Testis (tissue), 3 donors: Measurements from ENCODE around the gene SSNA1. TPM values are rescaled to one million over a fixed set of nuclear protein-coding genes. Genes with fewer than 3 reads are reported as not detected.

Source experiments
- DNase-seq: peaks from one replicate; pipeline ENCODE4 v3.0.0-alpha.2; 2019
- H3K27ac ChIP-seq, 2 donors: fragments of 200-600 bp; sonication (generic); one replicate each; pipeline ENCODE4 v1.5.1; 2019
- H3K27me3 ChIP-seq: fragments of 200-600 bp; sonication (generic); one replicate; pipeline ENCODE4 v1.5.1; 2019
- H3K36me3 ChIP-seq: fragments of 200-600 bp; sonication (generic); one replicate; pipeline ENCODE4 v1.5.1; 2017; ENCODE audit warnings: low read depth; ENCODE audit errors: missing control alignments
- H3K4me1 ChIP-seq: fragments of 200-600 bp; sonication (generic); one replicate; pipeline ENCODE4 v1.5.1; 2019
- H3K4me3 ChIP-seq, 2 donors: fragments of 200-600 bp; sonication (generic); one replicate each; pipeline ENCODE4 v1.5.1; 2017 to 2019
- H3K9me3 ChIP-seq: fragments of 200-600 bp; sonication (generic); one replicate; pipeline ENCODE4 v1.5.1; 2017
- CTCF ChIP-seq, 3 experiments: fragments of 450-650 bp in 2 of 3; fragments of 200-600 bp in 1 of 3; sonication (generic) in 1 of 3; IDR thresholded peaks; one replicate each; pipeline ENCODE4 v1.5.1; 2016 to 2019; ENCODE audit warnings: antibody characterized with exemption in 3 of 3, mild to moderate bottlenecking in 2 of 3, moderate library complexity in 1 of 3
- POLR2A ChIP-seq: fragments of 450-650 bp; IDR thresholded peaks from one replicate; pipeline ENCODE4 v1.6.1; 2017; ENCODE audit warnings: antibody characterized with exemption, mild to moderate bottlenecking, moderate library complexity
- WGBS, 2 donors: methylation state at CpG; one replicate each; pipeline ENCODE4 v1.1.5; 2018; 5-methylcytosine and 5-hydroxymethylcytosine counted together
- intact Hi-C: fragments of 100-400 bp; cut with DNase I; formaldehyde crosslinking; loops from one replicate; pipeline ENCODE4 v1.15.1; 2023; ENCODE audit warnings: low total_unique reads
- polyA plus RNA-seq: library from polyadenylated mRNA; stranded (reverse); fragments of 350-450 nt; fragmentation: Illumina TruSeq; extraction: RNeasy Lipid Tissue Mini Kit (QIAGEN cat#74804); gene quantifications from one replicate; pipeline ENCODE4 v1.2.3, GENCODE V29; 2014; ENCODE audit warnings: low read depth, low replicate concordance; ENCODE audit not compliant: insufficient read depth
- total RNA-seq, 2 donors: library from RNA; depleted of rRNA; stranded (reverse); fragments of >200 nt; gene quantifications; one replicate each; pipeline ENCODE4 v1.2.3, GENCODE V29; 2016

Gene SSNA1
- total and polyA plus RNA-seq, 3 donors from 2014 or later, result 134 to 211 (median 137) TPM

GRCh38 chr9:137167747-137168572 is 20.5 kb upstream of the SSNA1 start:
- TF ChIP-seq POLR2A (no peak), CTCF (IDR thresholded peaks at IDR 0.05) (no peak)
- H3K36me3 ChIP-seq, result no peaks in the 10 kb centered on the region
- H3K4me1 ChIP-seq, result peaks cover 20% of the 10 kb centered on the region
- H3K4me3 ChIP-seq, result peak overlapping the region; percentile 26 to 38
- H3K9me3 ChIP-seq, result no peaks in the 10 kb centered on the region
- no peaks in the 10 kb centered on the region for H3K27me3 ChIP-seq
- H3K27ac ChIP-seq, result no peak overlapping the region
- 0 to 2% methylated on average over 1 to 46 of the region's 57 CpGs for WGBS, 2 donors
- intact Hi-C loops, result no loop called here
- DNase-seq, result no peak

- WGBS, 2 donors, result 0% methylated on average over 20 of the region's 36 CpGs; no CpG with 5 or more reads in 1 of the 2 donors
- Histone ChIP-seq H3K27me3 (no peaks in the 10 kb centered on the region), H3K4me3 (peak overlapping the region; percentile 26 to 38), H3K27ac (no peak overlapping the region), H3K4me1 (peaks cover 15% of the 10 kb centered on the region), H3K9me3 (no peaks in the 10 kb centered on the region), H3K36me3 (no peaks in the 10 kb centered on the region)
- TF ChIP-seq CTCF (IDR thresholded peaks at IDR 0.05) (no peak), POLR2A (no peak)
- DNase-seq, result no peak
- intact Hi-C loops, result no loop called here
Observed at GRCh38 chr9:137168573-137168903, 19.9 kb upstream of the SSNA1 start.

GRCh38 chr9:137168904-137169856 is 19.3 kb upstream of the SSNA1 start:
- peak; percentile 58 for DNase-seq
- Histone ChIP-seq H3K27me3 (no peaks in the 10 kb centered on the region), H3K9me3 (no peaks in the 10 kb centered on the region), H3K27ac (no peak overlapping the region), H3K4me3 (peak overlapping the region; percentile 26 to 38), H3K36me3 (no peaks in the 10 kb centered on the region), H3K4me1 (peaks cover 15% of the 10 kb centered on the region)
- intact Hi-C loops, result no loop called here
- TF ChIP-seq POLR2A, result no peak
- no peak for TF ChIP-seq CTCF (IDR thresholded peaks at IDR 0.05)
- WGBS, 2 donors, result 0 to 1% methylated on average over 5 to 41 of the region's 124 CpGs

GRCh38 chr9:137169896-137170358 is 18.5 kb upstream of the SSNA1 start, which contains the start of gene LRRC26:
TSS of gene LRRC26 (minus strand) at chr9:137170051. CDS start at chr9:137169943, 108 bp downstream.
- 7% methylated on average over 40 of the region's 41 CpGs; no CpG with 5 or more reads in 1 of the 2 donors for WGBS, 2 donors
- Histone ChIP-seq H3K27me3 (no peaks in the 10 kb centered on the region), H3K9me3 (no peaks in the 10 kb centered on the region), H3K4me3 (peak within 1 kb of the TSS; percentile 26 to 38), H3K4me1 (peaks cover 15% of the 10 kb centered on the region), H3K27ac (no peak within 1 kb of the TSS), H3K36me3 (no peaks in the 10 kb centered on the region)
- intact Hi-C loops, result no loop called here
- DNase-seq, result no peak
- TF ChIP-seq POLR2A (no peak), CTCF (IDR thresholded peaks at IDR 0.05) (no peak)
